CD4-positive, alpha-beta T cell (primary cell): Measurements from ENCODE around the gene HS3ST5. TPM values are rescaled to one million over a fixed set of nuclear protein-coding genes. Genes with fewer than 3 reads are reported as not detected.

ENCODE experiments used
- ATAC-seq: fragments of 200-7000 bp; cut with Tn5 transposase; one replicate; pipeline ENCODE4 v1.10.0; 2022; ENCODE audit warnings: mild to moderate bottlenecking; ENCODE audit not compliant: poor library complexity
- CTCF ChIA-PET: fragments of 350-600 bp; sonication (Branson Sonifier 250); formaldehyde crosslinking; loops from one replicate; lab custom pipeline; 2021; ENCODE audit warnings: antibody characterized with exemption, inconsistent platforms; lab: Charles Lee
- POLR2A ChIA-PET: fragments of 350-600 bp; sonication (Branson Sonifier 250); formaldehyde crosslinking; loops from one replicate; lab custom pipeline; 2021; ENCODE audit warnings: antibody characterized with exemption, inconsistent platforms; lab: Charles Lee
- DNase-seq, 14 experiments: peaks; one replicate each; pipeline ENCODE4 v3.0.0-alpha.2; 2013 to 2020; ENCODE audit warnings: mixed read lengths in 2 of 14
- H3K27ac ChIP-seq, 2 donors: one replicate each; pipeline versions ENCODE4 v1.5.1 to v1.7.0; 2013; ENCODE audit warnings: low read length in 2 of 2, low read depth in 1 of 2, mild to moderate bottlenecking in 1 of 2
- H3K27me3 ChIP-seq, 2 experiments: 1 replicate in 1 of 2; 2 replicates in 1 of 2; pipeline versions ENCODE4 v1.6.1 to v1.7.0; 2013; ENCODE audit warnings: low read length in 2 of 2, control low read depth in 1 of 2, mild to moderate bottlenecking in 1 of 2, moderate library complexity in 1 of 2; ENCODE audit not compliant: insufficient read depth in 2 of 2, control insufficient read depth in 1 of 2
- H3K36me3 ChIP-seq: one replicate; pipeline ENCODE4 v1.6.1; 2013; ENCODE audit warnings: low read length, control low read depth; ENCODE audit not compliant: insufficient read depth
- H3K4me1 ChIP-seq: one replicate; pipeline ENCODE4 v1.6.1; 2013; ENCODE audit warnings: low read length, control low read depth; ENCODE audit not compliant: insufficient read depth
- H3K4me3 ChIP-seq: one replicate; pipeline ENCODE4 v1.5.1; 2013; ENCODE audit warnings: mild to moderate bottlenecking, low read length, moderate library complexity
- H3K9me3 ChIP-seq, 2 experiments: 1 replicate in 1 of 2; 2 replicates in 1 of 2; pipeline versions ENCODE4 v1.6.1 to v1.7.0; 2013; ENCODE audit warnings: low read length in 2 of 2, mild to moderate bottlenecking in 2 of 2, control low read depth in 1 of 2, moderate library complexity in 1 of 2; ENCODE audit not compliant: control insufficient read depth in 1 of 2, insufficient read depth in 1 of 2
- H3K27ac Mint-ChIP-seq: one replicate; pipeline ENCODE4 v1.8.0; 2020; ENCODE audit warnings: mixed read lengths
- H3K27me3 Mint-ChIP-seq: one replicate; pipeline ENCODE4 v1.8.0; 2021; ENCODE audit warnings: mixed read lengths
- H3K36me3 Mint-ChIP-seq: one replicate; pipeline ENCODE4 v1.8.0; 2021; ENCODE audit warnings: low read depth, mixed read lengths
- H3K4me1 Mint-ChIP-seq: one replicate; pipeline ENCODE4 v1.8.0; 2021; ENCODE audit warnings: low read depth, mixed read lengths
- H3K4me3 Mint-ChIP-seq: one replicate; pipeline ENCODE4 v1.8.0; 2020; ENCODE audit warnings: mild to moderate bottlenecking, mixed read lengths
- H3K9me3 Mint-ChIP-seq: one replicate; pipeline ENCODE4 v1.8.0; 2020; ENCODE audit warnings: mixed read lengths
- CTCF ChIP-seq: fragments of 200-600 bp; IDR thresholded peaks from one replicate; pipeline ENCODE4 v1.8.0; 2022; ENCODE audit warnings: antibody characterized with exemption, mild to moderate bottlenecking
- intact Hi-C, 2 experiments: fragments of 100-400 bp; cut with DNase I in 1 of 2; cut with micrococcal nuclease in 1 of 2; formaldehyde crosslinking; loops; one replicate each; pipeline versions ENCODE4 v1.15.1 to v1.9.0; 2023 to 2025; cut with DNase I, micrococcal nuclease
- total RNA-seq, 174 experiments: library from RNA in 2 of 174; stranded (reverse) in 2 of 174; gene quantifications; one replicate each; pipeline ENCODE4 v1.2.3 and lab custom pipeline; 2021 to 2026

HS3ST5 gene
- total RNA-seq, 2 experiments from 2014 or later, result not detected

GRCh38 chr6:114310053-114310452 is 32.8 kb downstream of the HS3ST5 start:
- ATAC-seq, result no peak
- intact Hi-C loops, result no loop called here
- no peak for TF ChIP-seq CTCF
- H3K4me3 ChIP-seq, result no peak overlapping the region
- no peaks in the 10 kb centered on the region for H3K4me1 Mint-ChIP-seq
- H3K4me1 ChIP-seq, result no peaks in the 10 kb centered on the region
- H3K36me3 Mint-ChIP-seq, result no peaks in the 10 kb centered on the region
- H3K9me3 ChIP-seq, result no peaks in the 10 kb centered on the region
- H3K27me3 ChIP-seq, result no peaks in the 10 kb centered on the region
- CTCF ChIA-PET, result no interaction called here
- DNase-seq, result no peak
- no peak overlapping the region for H3K4me3 Mint-ChIP-seq
- H3K27ac ChIP-seq, result no peak overlapping the region
- no peaks in the 10 kb centered on the region for H3K36me3 ChIP-seq
- POLR2A ChIA-PET, result no interaction called here
- H3K27ac Mint-ChIP-seq, result no peak overlapping the region
- H3K27me3 Mint-ChIP-seq, result no peaks in the 10 kb centered on the region
- H3K9me3 Mint-ChIP-seq, result no peaks in the 10 kb centered on the region

GRCh38 chr6:114304304-114304887 is 38.4 kb downstream of the HS3ST5 start:
- Histone ChIP-seq H3K27ac (no peak overlapping the region), H3K27me3 (no peaks in the 10 kb centered on the region), H3K4me3 (no peak overlapping the region), H3K9me3 (no peaks in the 10 kb centered on the region), H3K36me3 (no peaks in the 10 kb centered on the region), H3K4me1 (no peaks in the 10 kb centered on the region)
- no peaks in the 10 kb centered on the region for H3K4me1 Mint-ChIP-seq
- no peak overlapping the region for H3K4me3 Mint-ChIP-seq
- CTCF ChIA-PET, result interaction anchor here (0.6 kb wide), 1 partner anchor 62 kb away, joined by 3 read pairs; no protein-coding TSS in a partner anchor
- no peaks in the 10 kb centered on the region for H3K27me3 Mint-ChIP-seq
- H3K27ac Mint-ChIP-seq, result no peak overlapping the region
- peak; percentile 41 for TF ChIP-seq CTCF
- ATAC-seq (no peak), DNase-seq (peak in 2 of 14 experiments; percentile 2 to 3)
- no peaks in the 10 kb centered on the region for H3K36me3 Mint-ChIP-seq
- POLR2A ChIA-PET, result no interaction called here
- intact Hi-C loops, result no loop called here
- peaks cover 1% of the 10 kb centered on the region for H3K9me3 Mint-ChIP-seq

- Histone ChIP-seq H3K9me3 (no peaks in the 10 kb centered on the region), H3K4me1 (no peaks in the 10 kb centered on the region), H3K36me3 (no peaks in the 10 kb centered on the region), H3K4me3 (no peak overlapping the region), H3K27me3 (no peaks in the 10 kb centered on the region), H3K27ac (no peak overlapping the region)
- no peak overlapping the region for H3K4me3 Mint-ChIP-seq
- H3K27me3 Mint-ChIP-seq, result no peaks in the 10 kb centered on the region
- no peak for TF ChIP-seq CTCF
- CTCF ChIA-PET, result no interaction called here
- H3K4me1 Mint-ChIP-seq, result no peaks in the 10 kb centered on the region
- peaks cover 2% of the 10 kb centered on the region for H3K9me3 Mint-ChIP-seq
- DNase-seq (no peak), ATAC-seq (no peak)
- no peak overlapping the region for H3K27ac Mint-ChIP-seq
- no peaks in the 10 kb centered on the region for H3K36me3 Mint-ChIP-seq
- POLR2A ChIA-PET, result no interaction called here
- intact Hi-C loops, result no loop called here
Observed at GRCh38 chr6:114301596-114302219, 41.1 kb downstream of the HS3ST5 start.
